Measurements from ENCODE around the gene DNAJC15.

DNA sequence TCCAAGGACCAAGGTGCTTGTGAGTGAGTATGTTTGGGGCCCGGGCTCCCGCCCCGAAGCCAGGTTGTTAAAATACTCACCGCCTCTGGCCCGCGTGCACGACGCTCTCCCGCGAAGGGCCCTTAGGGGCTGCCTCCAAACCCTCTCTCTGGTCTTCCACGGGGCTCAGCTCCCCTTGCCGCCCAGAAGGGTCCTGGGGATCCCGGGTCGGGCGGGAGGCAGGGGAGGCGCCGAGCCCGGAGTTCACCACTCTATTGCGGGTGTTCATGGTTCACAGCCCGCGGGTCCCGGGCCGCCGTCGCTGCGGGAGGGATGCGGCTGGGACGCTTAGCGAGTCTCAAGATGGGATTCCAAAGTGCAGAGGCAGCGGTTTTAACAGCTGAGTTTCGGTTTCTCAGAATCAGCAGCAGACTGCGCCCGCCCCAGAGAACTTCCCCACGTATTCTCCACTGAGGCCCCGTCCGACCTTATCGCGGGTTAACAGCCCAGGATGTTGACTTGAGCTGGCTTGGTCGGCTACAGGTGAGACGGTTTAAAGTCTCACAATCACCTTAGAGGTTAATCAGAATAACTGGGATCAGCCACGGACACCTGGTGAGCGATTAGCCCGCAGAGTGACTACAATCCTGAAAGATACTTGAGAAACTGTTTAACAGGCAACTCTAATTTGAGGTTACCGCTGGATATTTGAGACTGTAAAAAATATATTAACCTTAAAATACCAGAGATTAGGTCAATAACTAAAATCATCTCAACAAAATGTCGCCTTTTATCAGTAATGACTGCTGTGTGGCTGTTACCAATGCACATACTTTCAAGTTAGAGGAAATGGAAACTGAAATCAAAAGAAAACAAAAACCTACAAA, 31.3 kb upstream of the DNAJC15 start, which contains the start of gene EPSTI1:
- TF ChIP-seq POLR2A (IDR thresholded peaks at IDR 0.05) (no peak), POLR2AphosphoS5 (IDR thresholded peaks at IDR 0.05) (no peak)
- TF ChIP-seq, protein P1, sequence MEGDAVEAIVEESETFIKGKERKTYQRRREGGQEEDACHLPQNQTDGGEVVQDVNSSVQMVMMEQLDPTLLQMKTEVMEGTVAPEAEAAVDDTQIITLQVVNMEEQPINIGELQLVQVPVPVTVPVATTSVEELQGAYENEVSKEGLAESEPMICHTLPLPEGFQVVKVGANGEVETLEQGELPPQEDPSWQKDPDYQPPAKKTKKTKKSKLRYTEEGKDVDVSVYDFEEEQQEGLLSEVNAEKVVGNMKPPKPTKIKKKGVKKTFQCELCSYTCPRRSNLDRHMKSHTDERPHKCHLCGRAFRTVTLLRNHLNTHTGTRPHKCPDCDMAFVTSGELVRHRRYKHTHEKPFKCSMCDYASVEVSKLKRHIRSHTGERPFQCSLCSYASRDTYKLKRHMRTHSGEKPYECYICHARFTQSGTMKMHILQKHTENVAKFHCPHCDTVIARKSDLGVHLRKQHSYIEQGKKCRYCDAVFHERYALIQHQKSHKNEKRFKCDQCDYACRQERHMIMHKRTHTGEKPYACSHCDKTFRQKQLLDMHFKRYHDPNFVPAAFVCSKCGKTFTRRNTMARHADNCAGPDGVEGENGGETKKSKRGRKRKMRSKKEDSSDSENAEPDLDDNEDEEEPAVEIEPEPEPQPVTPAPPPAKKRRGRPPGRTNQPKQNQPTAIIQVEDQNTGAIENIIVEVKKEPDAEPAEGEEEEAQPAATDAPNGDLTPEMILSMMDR (IDR thresholded peaks at IDR 0.05) = no peak
